NCI-H187 (cell line): Measurements from ENCODE around the gene RGS17.

Source experiments
- DNase-seq, 2 experiments: peaks; one replicate each; lab custom pipeline; 2025; lab: John Stamatoyannopoulos, UW

The RGS17 gene

DNA sequence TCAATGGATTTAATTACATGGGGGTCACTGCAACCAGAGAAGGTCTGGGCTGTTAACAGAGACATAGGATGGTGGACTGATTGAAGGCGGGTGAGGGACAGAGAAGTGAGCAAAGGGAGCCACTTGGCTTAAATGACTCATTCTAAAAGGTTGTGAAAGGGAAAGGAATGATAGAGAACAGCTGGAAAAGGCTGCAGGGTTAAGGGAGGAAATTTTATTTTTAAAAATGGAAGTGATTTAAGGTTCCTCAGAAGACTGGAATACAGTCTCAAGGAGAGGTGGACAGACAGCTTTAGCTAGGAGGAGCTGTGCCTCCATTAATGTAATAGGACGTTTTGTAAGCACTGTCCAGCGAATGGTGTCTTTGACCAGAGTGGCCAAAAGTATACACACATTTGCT, 46.7 kb downstream of the RGS17 start:
- DNase-seq, result no peak

DNA sequence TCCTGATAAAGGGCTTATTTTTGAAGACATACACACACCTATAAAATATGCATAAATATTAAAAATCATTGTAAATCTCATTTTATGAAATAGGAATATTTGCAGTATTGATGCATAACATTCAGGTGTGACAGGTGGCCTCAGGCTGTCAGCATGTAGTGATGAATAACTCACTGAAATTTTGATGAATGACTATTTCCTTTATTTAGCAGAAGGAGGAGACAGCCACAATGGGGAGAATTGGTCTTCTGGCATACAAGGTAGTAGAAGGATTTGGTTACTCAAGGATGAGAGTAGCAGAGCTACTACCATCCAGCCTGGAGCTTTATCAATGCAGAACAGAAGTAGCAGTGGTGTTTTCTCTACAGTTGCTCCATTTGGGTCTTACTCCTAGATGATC, 47.2 kb downstream of the RGS17 start:
- DNase-seq, result no peak

DNA sequence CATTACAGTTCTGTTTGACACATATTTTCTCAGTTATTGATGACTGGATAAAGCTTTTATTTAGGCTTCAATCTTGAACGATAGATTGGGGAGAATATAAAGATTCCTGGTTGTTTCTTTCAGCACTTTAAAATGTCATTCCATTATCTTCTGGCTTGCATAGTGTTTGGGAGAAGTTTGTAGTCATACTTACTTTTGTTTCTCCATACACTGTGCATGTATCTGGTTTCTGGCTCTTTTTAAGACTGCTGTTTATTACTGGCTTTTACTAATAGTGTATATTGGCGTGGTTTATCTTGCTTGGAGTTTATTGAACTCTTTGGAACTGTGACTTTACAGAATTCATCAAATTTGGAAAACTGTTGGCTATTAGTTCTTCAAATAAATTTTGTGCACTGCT, 49.2 kb downstream of the RGS17 start:
- no peak for DNase-seq

DNA sequence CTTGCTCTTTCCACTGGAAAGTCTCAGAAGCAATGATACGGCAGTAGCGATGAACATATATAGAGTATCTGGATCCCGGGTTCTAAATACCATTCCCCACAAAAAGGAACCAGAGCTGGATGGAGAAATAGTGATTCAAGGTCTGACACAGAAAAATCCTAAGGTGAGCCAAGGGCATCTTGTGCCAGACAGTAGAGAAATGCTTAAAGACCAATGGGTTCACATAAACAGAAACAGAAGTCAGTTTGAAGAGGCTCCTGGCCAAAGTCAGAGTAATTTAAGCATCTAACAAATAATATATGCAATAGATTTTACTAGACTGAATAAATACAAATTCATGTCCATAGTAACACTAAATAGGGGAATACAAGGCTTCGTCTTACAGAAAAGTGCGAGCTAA, 54.7 kb downstream of the RGS17 start:
- DNase-seq, result no peak

DNA sequence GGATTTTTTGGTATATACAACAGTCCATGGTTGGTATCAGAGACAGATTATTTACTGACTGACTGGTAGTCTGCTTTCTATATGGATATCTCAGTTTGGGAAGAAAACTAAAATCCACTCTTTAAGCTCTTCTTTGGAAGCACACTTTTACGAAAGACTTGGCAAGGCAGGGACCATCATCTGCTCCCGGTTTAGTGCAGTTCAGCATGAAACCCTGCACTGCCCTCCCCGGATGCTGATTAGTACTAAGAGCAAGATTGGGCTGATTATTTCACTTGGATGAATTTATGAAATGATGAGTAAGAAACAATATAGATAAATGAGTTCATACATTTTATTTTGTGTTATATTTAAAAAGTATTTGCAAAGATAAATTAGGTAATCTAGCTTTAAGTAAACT, 56.3 kb downstream of the RGS17 start:
- DNase-seq, result no peak

GRCh38 chr6:153073841-153074240, 57.2 kb downstream of the RGS17 start:
- no peak for DNase-seq

DNA sequence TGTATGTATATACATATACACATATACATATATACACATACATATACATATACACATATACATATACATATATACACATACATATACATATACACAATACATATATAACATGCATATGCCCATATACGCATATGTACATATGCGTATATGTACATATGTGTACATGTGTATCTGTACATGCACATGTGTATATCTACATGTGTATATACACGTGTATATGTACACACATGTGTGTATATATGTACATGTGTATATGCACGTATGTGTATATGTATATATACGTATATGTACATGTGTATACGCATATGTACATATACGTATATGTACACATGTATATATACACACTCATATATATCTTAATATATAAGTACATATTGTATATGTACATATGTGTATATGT, 60.3 kb downstream of the RGS17 start:
- DNase-seq, result no peak

- no peak for DNase-seq
Measured at GRCh38 chr6:153069897-153070296, 61.2 kb downstream of the RGS17 start.

DNA sequence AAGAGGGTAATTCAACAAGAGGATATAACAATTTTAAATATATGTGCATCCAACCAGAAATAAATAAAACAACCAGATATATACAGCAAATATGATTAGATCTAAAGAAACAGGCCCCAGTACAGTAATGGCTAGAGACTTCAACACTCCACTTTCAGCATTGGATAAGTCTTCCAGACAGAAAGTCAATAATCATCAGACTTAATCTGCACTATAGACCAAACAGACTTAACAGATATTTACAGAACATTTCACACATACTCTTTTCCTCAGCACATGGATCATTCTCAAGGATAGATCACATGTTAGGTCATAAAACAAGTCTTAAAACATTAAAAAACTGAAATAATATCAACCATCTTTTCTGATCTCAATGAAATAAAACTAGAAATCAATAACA, 65.9 kb downstream of the RGS17 start:
- DNase-seq, result no peak

GRCh38 chr6:153063936-153064335, 67.1 kb downstream of the RGS17 start:
- DNase-seq, result no peak

DNA sequence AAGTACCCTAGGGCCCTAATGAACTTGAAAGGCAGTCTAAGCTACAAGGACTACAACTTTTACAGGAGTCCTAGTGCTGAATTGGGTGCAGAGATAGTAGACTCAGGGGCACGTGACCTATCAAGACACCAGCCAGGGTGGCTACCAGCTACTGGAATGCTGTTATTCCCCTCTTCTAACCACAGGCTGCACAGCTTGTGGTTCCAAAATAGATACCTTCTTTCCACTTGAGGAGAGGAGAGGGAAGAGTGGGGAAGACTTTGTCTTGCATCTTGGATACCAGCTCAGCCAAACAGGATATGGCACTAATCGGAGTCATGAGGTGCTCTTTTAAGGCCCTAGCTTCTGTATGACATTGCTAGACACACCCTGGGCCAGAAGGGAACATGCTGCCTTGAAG, 68.6 kb downstream of the RGS17 start:
- DNase-seq, result no peak

DNA sequence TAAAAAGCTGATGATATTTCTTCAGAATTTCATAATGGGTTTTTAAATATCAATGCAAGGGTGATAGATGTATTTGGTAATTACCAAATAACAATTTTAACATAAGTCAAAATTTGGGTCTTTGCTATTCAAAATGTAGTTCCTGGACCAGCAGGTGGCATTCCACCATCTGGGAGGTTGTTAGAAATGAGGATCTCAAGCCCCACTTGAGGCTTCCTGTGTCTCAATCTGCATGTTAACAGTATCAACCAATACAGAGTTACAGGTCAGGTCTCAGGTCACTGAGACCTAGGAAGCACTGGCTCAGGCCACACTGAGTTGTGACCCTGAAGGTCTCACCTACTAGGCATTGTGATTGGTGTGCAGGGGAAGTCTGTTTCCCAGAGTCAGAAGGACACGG, 71.3 kb downstream of the RGS17 start:
- no peak for DNase-seq

DNA sequence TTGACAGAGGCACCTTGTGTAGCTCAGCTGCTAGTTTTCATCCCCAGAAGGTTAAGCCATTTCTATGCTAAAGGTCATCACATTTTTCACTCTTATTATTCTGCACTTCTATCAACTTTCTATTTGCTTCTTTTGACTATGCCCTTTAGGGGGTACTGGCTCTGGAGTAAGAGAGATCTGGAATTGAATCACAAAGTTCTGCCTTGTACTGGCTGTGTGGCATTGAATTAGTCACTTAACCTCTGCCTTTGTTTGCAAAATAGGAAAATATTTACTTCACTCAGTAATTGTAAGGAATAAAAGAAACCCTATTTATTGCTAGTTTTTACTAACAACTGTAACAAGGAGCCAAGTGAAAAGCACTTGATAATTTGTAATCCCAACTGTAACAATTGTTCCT, 71.8 kb downstream of the RGS17 start:
- no peak for DNase-seq

- DNase-seq, result no peak
Measured at GRCh38 chr6:153058909-153059308, 72.2 kb downstream of the RGS17 start.

GRCh38 chr6:153058291-153058690, 72.8 kb downstream of the RGS17 start:
- DNase-seq, result no peak

DNA sequence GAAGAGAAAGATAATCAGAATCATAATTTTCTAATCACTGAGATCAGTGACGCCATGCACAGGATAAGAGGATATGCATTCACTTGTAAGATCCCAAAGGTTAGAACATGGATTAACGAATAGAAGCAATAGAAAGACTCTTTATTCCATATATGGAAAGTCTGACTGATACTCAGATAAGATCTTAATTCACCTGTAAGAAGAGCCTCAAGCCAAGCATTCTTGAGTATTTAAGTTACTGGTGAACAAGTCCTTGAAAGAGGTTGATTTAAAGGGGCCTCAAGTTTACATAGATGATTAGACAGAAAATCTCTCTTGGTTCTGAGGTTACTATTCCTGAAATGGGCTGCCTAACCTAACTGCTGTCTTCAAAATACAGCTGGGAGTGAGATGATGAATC, 74.8 kb downstream of the RGS17 start:
- no peak for DNase-seq

- no peak for DNase-seq
Measured at GRCh38 chr6:153051801-153052200, 79.3 kb downstream of the RGS17 start.

- no peak for DNase-seq
Measured at GRCh38 chr6:153048631-153049030, 82.5 kb downstream of the RGS17 start.

DNA sequence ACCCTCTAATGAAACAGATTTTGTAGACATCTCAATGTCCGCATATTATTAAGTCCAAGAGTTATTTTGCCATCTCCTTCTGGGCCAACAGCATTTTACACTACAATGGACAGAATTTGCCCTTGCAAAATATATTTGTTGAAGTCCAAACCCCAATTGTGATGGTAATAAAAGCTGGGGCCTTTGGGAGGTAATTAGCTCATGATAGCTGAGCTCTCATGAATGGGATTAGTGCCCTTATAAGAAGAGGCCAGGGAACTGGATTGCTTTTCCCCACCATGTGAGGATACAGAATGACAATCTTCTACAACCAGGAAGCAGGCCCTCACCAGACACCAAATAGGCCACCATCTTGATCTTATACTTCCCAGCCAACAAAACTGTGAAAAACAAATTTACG, 83.7 kb downstream of the RGS17 start:
- no peak for DNase-seq

GRCh38 chr6:153045271-153045670, 85.8 kb downstream of the RGS17 start:
- DNase-seq, result no peak

- no peak for DNase-seq
Measured at GRCh38 chr6:153044295-153044694, 86.8 kb downstream of the RGS17 start.

DNA sequence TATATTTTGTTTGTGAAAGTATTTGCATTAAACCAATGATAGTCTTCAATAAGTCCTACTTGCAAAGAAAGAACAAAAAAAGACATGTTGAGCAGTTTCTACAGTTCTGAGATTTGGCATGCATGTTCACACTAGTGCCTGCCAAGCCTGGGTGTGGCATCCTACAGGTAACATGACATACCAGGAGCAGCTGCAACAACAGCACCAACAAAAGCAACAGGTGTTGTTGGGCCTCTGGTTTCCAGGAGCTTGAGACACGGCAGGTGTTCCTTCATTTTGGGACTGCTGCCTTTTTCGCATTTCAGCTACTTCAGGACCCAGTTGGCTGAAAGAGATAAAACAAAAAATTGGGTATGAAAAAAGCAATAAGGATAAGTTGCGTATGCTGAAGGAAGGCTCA, 87.4 kb downstream of the RGS17 start:
- DNase-seq, result peak; percentile 11 to 37

- DNase-seq, result no peak
Measured at GRCh38 chr6:153038378-153039057, 92.6 kb downstream of the RGS17 start.

- DNase-seq, result no peak
Measured at GRCh38 chr6:153034139-153034538, 96.9 kb downstream of the RGS17 start.
